Mesothelial cell of epicardium (in vitro differentiated cells): ENCODE data around the gene NUP50. TPM values are rescaled to one million over a fixed set of nuclear protein-coding genes. Genes with fewer than 3 reads are reported as not detected.

Source experiments
- DNase-seq, 2 experiments: peaks; one replicate each; pipeline ENCODE4 v3.0.0; 2021; ENCODE audit warnings: low spot score in 2 of 2; ENCODE audit not compliant: unreplicated experiment in 2 of 2
- H3K27ac Mint-ChIP-seq: 2 replicates; pipeline ENCODE4 v1.8.0; 2021; ENCODE audit warnings: mixed read lengths
- H3K27me3 Mint-ChIP-seq: 2 replicates; pipeline ENCODE4 v1.8.0; 2021; ENCODE audit warnings: low read depth, mixed read lengths
- H3K36me3 Mint-ChIP-seq: 2 replicates; pipeline ENCODE4 v1.8.0; 2021; ENCODE audit warnings: mixed read lengths
- H3K4me1 Mint-ChIP-seq: 2 replicates; pipeline ENCODE4 v1.8.0; 2021; ENCODE audit warnings: mixed read lengths
- H3K4me3 Mint-ChIP-seq: 2 replicates; pipeline ENCODE4 v1.8.0; 2021; ENCODE audit warnings: mild to moderate bottlenecking, moderate library complexity, mixed read lengths
- H3K9me3 Mint-ChIP-seq: 2 replicates; pipeline ENCODE4 v1.8.0; 2021; ENCODE audit warnings: mixed read lengths
- CTCF ChIP-seq: fragments of 200-600 bp; sonication (generic); IDR thresholded peaks from one replicate; pipeline ENCODE4 v1.5.0; 2021; ENCODE audit warnings: antibody characterized with exemption; ENCODE audit not compliant: unreplicated experiment
- total RNA-seq: library from RNA; stranded (reverse); gene quantifications from 3 replicates; pipeline ENCODE4 v1.2.1, GENCODE V29; 2021

The NUP50 gene
- total RNA-seq, 1 donor from 2014 or later = 45.8 TPM

GRCh38 chr22:45192701-45193187, 29.0 kb downstream of the NUP50 start:
- no peaks in the 10 kb centered on the region for H3K27me3 Mint-ChIP-seq
- peaks cover 3% of the 10 kb centered on the region for H3K36me3 Mint-ChIP-seq
- H3K9me3 Mint-ChIP-seq = no peaks in the 10 kb centered on the region
- no peak overlapping the region for H3K4me3 Mint-ChIP-seq
- no peaks in the 10 kb centered on the region for H3K4me1 Mint-ChIP-seq
- no peak for DNase-seq
- TF ChIP-seq CTCF = no peak
- no peak overlapping the region for H3K27ac Mint-ChIP-seq

- no peak overlapping the region for H3K4me3 Mint-ChIP-seq
- TF ChIP-seq CTCF = no peak
- no peak overlapping the region for H3K27ac Mint-ChIP-seq
- no peaks in the 10 kb centered on the region for H3K4me1 Mint-ChIP-seq
- no peaks in the 10 kb centered on the region for H3K27me3 Mint-ChIP-seq
- no peaks in the 10 kb centered on the region for H3K9me3 Mint-ChIP-seq
- peaks cover 7% of the 10 kb centered on the region for H3K36me3 Mint-ChIP-seq
- no peak for DNase-seq
These were observed 31.0 kb downstream of the NUP50 start for GRCh38 chr22:45194686-45195085.

- no peak for TF ChIP-seq CTCF
- no peaks in the 10 kb centered on the region for H3K9me3 Mint-ChIP-seq
- peaks cover 7% of the 10 kb centered on the region for H3K36me3 Mint-ChIP-seq
- H3K27me3 Mint-ChIP-seq = no peaks in the 10 kb centered on the region
- H3K4me1 Mint-ChIP-seq = no peaks in the 10 kb centered on the region
- no peak overlapping the region for H3K4me3 Mint-ChIP-seq
- no peak for DNase-seq
- no peak overlapping the region for H3K27ac Mint-ChIP-seq
These were observed 31.9 kb downstream of the NUP50 start for GRCh38 chr22:45195616-45196015.

- Mint-ChIP-seq H3K4me3 (no peak overlapping the region), H3K27ac (no peak overlapping the region), H3K27me3 (no peaks in the 10 kb centered on the region), H3K9me3 (no peaks in the 10 kb centered on the region), H3K4me1 (peaks cover under 1% of the 10 kb centered on the region), H3K36me3 (peaks cover 7% of the 10 kb centered on the region)
- no peak for TF ChIP-seq CTCF
- DNase-seq = no peak
These were observed 32.6 kb downstream of the NUP50 start for GRCh38 chr22:45196308-45196707.

GRCh38 chr22:45196926-45197605, 33.3 kb downstream of the NUP50 start:
- Mint-ChIP-seq H3K9me3 (no peaks in the 10 kb centered on the region), H3K36me3 (peaks cover 10% of the 10 kb centered on the region), H3K4me3 (no peak overlapping the region), H3K4me1 (peaks cover 6% of the 10 kb centered on the region), H3K27me3 (no peaks in the 10 kb centered on the region), H3K27ac (no peak overlapping the region)
- no peak for DNase-seq
- no peak for TF ChIP-seq CTCF
